IMR-90 (cell line): ENCODE results near the gene TRPC4AP.

ENCODE experiments used
- CEBPB ChIP-seq: IDR thresholded peaks from 2 replicates; pipeline ENCODE4 v1.6.1; 2012; ENCODE audit warnings: low read depth, low read length, improper control_type of control experiment
- CHD1 ChIP-seq: IDR thresholded peaks from 2 replicates; pipeline ENCODE4 v1.6.1; 2012; ENCODE audit warnings: low read depth, low read length, improper control_type of control experiment
- FOS ChIP-seq: fragments of 150-350 bp; IDR thresholded peaks from 2 replicates; pipeline ENCODE4 v1.6.1; 2016; ENCODE audit warnings: low read depth, low read length
- MAFK ChIP-seq: IDR thresholded peaks from 2 replicates; pipeline ENCODE4 v1.6.1; 2012; ENCODE audit warnings: low read depth, low read length, improper control_type of control experiment
- MAZ ChIP-seq: IDR thresholded peaks from 2 replicates; pipeline ENCODE4 v1.6.1; 2012; ENCODE audit warnings: low read depth, mild to moderate bottlenecking, low read length, improper control_type of control experiment, moderate library complexity, borderline replicate concordance
- POLR2A ChIP-seq: IDR thresholded peaks from 2 replicates; pipeline ENCODE4 v1.6.1; 2012; ENCODE audit warnings: mild to moderate bottlenecking, low read depth, low read length
- RAD21 ChIP-seq: IDR thresholded peaks from 2 replicates; pipeline ENCODE4 v1.6.1; 2012; ENCODE audit warnings: low read length, improper control_type of control experiment
- RCOR1 ChIP-seq: IDR thresholded peaks from 2 replicates; pipeline ENCODE4 v1.6.1; 2012; ENCODE audit warnings: mild to moderate bottlenecking, low read length, improper control_type of control experiment; ENCODE audit not compliant: insufficient replicate concordance
- RFX5 ChIP-seq: IDR thresholded peaks from 2 replicates; pipeline ENCODE4 v1.8.0; 2012; ENCODE audit warnings: low read depth, mild to moderate bottlenecking, low read length, moderate library complexity
- SMC3 ChIP-seq: fragments of 150-350 bp; IDR thresholded peaks from 2 replicates; pipeline ENCODE4 v1.6.1; 2016; ENCODE audit warnings: low read depth, mild to moderate bottlenecking, antibody characterized with exemption, low read length, moderate library complexity
- TF ChIP-seq, protein P1 (sequence below): conservative IDR thresholded peaks from 2 replicates; pipeline ENCODE4 v1.5.1; 2012; ENCODE audit warnings: mild to moderate bottlenecking, low read depth, low read length, improper control_type of control experiment
- TF ChIP-seq, protein P2 (sequence below): fragments of 150-350 bp; IDR thresholded peaks from 2 replicates; pipeline ENCODE4 v1.6.1; 2017; ENCODE audit warnings: mild to moderate bottlenecking, antibody characterized with exemption, low read length, low read depth
- TF ChIP-seq, protein P3 (sequence below): fragments of 150-350 bp; IDR thresholded peaks from 2 replicates; pipeline ENCODE4 v1.6.1; 2016; ENCODE audit warnings: low read depth, mild to moderate bottlenecking, low read length, moderate library complexity, borderline replicate concordance

DNA sequence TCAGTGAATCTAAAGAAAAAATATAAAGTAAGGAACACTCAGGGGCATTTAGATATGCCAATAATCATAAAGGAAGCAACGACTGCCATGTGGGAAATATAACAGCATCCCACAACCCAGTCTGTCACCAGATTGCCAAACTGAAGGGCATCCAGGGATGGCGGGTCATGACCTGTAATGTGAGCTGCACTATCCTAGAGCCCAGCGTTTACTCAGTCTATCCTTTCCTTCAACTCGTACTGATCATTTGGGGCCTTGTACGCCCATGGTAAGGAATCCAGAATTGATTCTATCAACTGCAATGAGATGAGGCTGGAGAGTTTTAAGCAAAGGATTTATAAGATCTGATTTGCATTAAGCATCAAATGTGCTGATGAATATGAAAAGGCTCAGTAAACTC lies 5.3 kb downstream of the TRPC4AP start:
- TF ChIP-seq, protein P1, sequence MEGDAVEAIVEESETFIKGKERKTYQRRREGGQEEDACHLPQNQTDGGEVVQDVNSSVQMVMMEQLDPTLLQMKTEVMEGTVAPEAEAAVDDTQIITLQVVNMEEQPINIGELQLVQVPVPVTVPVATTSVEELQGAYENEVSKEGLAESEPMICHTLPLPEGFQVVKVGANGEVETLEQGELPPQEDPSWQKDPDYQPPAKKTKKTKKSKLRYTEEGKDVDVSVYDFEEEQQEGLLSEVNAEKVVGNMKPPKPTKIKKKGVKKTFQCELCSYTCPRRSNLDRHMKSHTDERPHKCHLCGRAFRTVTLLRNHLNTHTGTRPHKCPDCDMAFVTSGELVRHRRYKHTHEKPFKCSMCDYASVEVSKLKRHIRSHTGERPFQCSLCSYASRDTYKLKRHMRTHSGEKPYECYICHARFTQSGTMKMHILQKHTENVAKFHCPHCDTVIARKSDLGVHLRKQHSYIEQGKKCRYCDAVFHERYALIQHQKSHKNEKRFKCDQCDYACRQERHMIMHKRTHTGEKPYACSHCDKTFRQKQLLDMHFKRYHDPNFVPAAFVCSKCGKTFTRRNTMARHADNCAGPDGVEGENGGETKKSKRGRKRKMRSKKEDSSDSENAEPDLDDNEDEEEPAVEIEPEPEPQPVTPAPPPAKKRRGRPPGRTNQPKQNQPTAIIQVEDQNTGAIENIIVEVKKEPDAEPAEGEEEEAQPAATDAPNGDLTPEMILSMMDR: no peak
- TF ChIP-seq POLR2A: no peak
- TF ChIP-seq MAFK: no peak
- TF ChIP-seq MAZ: no peak
- no peak for TF ChIP-seq RFX5
- no peak for TF ChIP-seq CEBPB
- no peak for TF ChIP-seq CHD1
- TF ChIP-seq RAD21: no peak
- TF ChIP-seq, protein P2, sequence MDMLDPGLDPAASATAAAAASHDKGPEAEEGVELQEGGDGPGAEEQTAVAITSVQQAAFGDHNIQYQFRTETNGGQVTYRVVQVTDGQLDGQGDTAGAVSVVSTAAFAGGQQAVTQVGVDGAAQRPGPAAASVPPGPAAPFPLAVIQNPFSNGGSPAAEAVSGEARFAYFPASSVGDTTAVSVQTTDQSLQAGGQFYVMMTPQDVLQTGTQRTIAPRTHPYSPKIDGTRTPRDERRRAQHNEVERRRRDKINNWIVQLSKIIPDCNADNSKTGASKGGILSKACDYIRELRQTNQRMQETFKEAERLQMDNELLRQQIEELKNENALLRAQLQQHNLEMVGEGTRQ: no peak
- TF ChIP-seq, protein P3, sequence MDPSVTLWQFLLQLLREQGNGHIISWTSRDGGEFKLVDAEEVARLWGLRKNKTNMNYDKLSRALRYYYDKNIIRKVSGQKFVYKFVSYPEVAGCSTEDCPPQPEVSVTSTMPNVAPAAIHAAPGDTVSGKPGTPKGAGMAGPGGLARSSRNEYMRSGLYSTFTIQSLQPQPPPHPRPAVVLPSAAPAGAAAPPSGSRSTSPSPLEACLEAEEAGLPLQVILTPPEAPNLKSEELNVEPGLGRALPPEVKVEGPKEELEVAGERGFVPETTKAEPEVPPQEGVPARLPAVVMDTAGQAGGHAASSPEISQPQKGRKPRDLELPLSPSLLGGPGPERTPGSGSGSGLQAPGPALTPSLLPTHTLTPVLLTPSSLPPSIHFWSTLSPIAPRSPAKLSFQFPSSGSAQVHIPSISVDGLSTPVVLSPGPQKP: no peak
- no peak for TF ChIP-seq FOS
- TF ChIP-seq SMC3: no peak
- no peak for TF ChIP-seq RCOR1
